Omental fat pad (tissue), 4 donors: Measurements from ENCODE around the gene DNMT3L. TPM values are rescaled to one million over a fixed set of nuclear protein-coding genes. Genes with fewer than 3 reads are reported as not detected.

Source experiments
- ATAC-seq: fragments of 150-250 bp; one replicate; pipeline ENCODE4 v1.9.1; 2016; ENCODE audit warnings: mild to moderate bottlenecking, moderate library complexity; ENCODE audit not compliant: low FRiP score
- DNase-seq: peaks from one replicate; pipeline ENCODE4 v3.0.0-alpha.2; 2019; ENCODE audit warnings: low spot score
- CTCF ChIP-seq, 3 donors: fragments of 450-650 bp; IDR thresholded peaks; one replicate each; pipeline ENCODE4 v1.5.1; 2016 to 2017; ENCODE audit warnings: antibody characterized with exemption in 3 of 3, mild to moderate bottlenecking in 3 of 3, moderate library complexity in 2 of 3
- total RNA-seq, 4 donors: library from RNA; depleted of rRNA; stranded (reverse); fragments of >200 nt; gene quantifications; one replicate each; pipeline ENCODE4 v1.1.0, GENCODE V29; 2016

DNMT3L gene
- total RNA-seq, 4 donors from 2014 or later, result not detected

GRCh38 chr21:44262338-44263056 lies 800 bp upstream of the DNMT3L start:
- DNase-seq, result no peak
- TF ChIP-seq CTCF (IDR thresholded peaks at IDR 0.05), result no peak
- ATAC-seq, result no peak

- TF ChIP-seq CTCF (IDR thresholded peaks at IDR 0.05), result no peak
- ATAC-seq (no peak), DNase-seq (no peak)
Observed at GRCh38 chr21:44260791-44261631, 686 bp downstream of the DNMT3L start.

GRCh38 chr21:44260066-44260465 lies 1.6 kb downstream of the DNMT3L start:
- no peak for TF ChIP-seq CTCF (IDR thresholded peaks at IDR 0.05)
- no peak for ATAC-seq
- no peak for DNase-seq

- no peak for TF ChIP-seq CTCF (IDR thresholded peaks at IDR 0.05)
- ATAC-seq, result peak; percentile 41
- no peak for DNase-seq
Observed at GRCh38 chr21:44259082-44259705, 2.5 kb downstream of the DNMT3L start.

- DNase-seq (no peak), ATAC-seq (no peak)
- TF ChIP-seq CTCF (IDR thresholded peaks at IDR 0.05), result no peak
Observed at GRCh38 chr21:44258056-44258725, 3.5 kb downstream of the DNMT3L start.

GRCh38 chr21:44255511-44255981 lies 6.2 kb downstream of the DNMT3L start:
- DNase-seq, result no peak
- TF ChIP-seq CTCF (IDR thresholded peaks at IDR 0.05), result no peak
- no peak for ATAC-seq
